Suppressor macrophage treated with lipopolysaccharide for 1 hour (primary cell): ENCODE measurements around the gene FBXO7.
A peak's percentile ranks its signal among the peaks of the same experiment; 100 is the strongest.
"Not testable (repeated sequence)": the region's sequence is repeated elsewhere in the genome, so short reads cannot be mapped to it uniquely, and the experiment has no call there.

Experiments
- DNase-seq, 3 donors: peaks; one replicate each; pipeline ENCODE4 v3.0.0-alpha.2; 2020 to 2022

FBXO7 gene

DNA sequence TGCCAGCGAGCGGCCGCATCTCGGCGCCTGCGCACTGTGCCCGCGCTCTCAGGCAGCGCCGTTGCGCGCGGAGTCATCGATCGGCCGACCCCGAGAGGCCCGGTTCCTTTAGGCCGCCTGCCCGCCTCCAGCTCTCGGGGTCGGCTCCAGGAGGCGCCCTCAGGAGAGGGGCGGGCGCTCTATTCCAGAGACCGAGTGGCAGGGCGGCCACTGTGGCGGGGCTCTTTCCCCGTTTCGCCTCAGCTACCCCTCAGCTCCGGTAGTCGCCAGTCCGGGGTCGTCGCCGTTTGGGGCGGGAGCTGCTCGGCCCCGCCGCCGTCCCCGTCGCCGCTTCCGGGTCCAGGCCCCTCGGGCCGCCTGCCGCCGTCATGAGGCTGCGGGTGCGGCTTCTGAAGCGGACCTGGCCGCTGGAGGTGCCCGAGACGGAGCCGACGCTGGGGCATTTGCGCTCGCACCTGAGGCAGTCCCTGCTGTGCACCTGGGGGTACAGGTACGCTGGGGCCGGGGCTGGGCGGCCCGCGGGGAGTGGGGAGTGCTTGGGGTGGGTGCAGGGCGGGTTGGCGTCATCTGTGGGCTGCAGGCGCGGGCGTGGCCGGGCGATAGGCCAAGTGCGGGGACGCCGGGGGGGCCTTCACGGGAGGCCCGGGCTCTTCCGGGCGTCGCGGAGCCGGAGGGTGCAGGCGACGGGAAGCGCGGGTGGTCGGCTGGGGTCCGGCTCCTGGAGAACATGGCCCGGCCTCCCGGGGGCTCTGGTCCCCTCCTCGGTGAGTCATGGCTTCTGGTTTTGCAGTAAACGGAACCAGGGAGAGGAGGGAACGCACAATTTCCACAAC, at the start of gene FBXO7:
FBXO7 (plus strand) TSS at position 177 of the 833 bp plus-strand sequence; CDS start at position 369, 192 bp downstream.
- DNase-seq = peak; percentile 94 to 97 (median 97)

DNA sequence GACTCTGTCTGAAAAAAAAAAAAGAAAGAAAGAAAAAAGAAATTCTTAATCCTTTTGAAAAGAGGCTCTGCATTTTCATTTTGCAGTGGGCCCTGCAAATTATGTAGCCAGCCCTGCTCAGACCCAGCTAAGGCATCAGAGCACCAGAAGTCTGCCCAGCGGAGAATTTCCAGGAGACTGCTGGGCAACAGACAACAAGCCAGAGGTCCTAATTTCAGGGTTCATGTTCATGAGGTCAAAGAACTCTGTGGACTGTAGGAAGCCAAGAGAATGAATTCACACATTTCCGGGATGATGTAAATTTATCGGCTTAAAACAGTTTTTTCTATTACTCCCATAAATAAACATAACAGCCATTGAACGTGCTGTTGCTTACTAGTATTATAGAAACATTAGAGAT, 47.7 kb upstream of the FBXO7 start:
- DNase-seq = no peak

DNA sequence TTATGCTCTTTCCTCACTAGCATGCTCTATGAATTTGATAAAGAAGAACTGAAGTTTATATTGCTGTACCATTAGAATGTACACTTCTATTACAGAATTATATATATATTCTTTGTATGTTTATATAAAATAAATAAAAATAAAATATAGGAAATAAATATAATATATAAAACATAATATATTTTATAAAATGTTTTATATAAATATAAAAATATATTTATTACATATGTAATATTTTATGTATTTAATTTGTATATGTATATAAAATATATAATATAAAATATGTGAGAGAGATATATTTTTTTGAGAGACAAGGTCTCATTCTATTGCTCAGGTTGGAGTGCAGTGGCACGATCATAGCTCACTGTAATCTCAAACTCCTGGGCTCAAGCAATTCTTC, 44.3 kb upstream of the FBXO7 start:
- no peak for DNase-seq

DNA sequence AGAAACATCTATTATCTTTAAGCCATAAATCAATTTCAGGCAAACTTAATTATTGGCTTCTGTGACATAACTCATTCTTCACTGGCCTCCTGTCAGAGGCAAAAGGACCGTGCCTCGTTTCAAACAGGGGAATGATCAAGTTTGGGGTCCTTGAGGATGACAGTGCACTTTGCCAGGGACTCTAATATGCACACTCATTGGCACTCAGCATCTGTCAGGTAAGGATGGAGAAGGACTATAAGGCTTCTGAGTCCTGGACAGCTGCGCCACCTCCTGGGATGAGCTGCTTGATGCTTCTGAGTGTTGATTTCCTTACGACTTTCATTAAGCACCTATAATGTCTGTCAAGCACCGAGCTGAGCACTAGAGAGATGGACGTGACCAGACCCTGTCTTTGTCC, 30.5 kb upstream of the FBXO7 start:
- no peak for DNase-seq

DNA sequence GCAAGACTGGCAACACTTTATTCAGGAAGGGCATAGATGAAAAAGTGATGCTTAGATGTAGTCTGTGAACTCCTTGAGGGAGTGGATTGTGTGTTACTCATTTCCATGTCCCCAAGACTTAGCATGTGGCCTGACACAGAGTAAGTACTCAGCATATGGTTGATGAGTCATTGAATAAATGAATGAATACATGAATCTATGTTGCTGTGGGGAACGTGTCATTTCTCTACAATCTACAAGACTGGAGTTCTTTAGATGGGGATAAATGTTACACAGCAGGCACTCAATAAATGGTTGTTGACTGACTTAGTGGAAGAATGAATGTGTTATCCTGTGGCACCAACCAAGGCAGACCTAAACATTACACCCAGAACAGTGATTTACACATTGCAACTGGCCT, 28.3 kb upstream of the FBXO7 start:
- DNase-seq = peak; percentile 14 to 39 (median 32)

DNA sequence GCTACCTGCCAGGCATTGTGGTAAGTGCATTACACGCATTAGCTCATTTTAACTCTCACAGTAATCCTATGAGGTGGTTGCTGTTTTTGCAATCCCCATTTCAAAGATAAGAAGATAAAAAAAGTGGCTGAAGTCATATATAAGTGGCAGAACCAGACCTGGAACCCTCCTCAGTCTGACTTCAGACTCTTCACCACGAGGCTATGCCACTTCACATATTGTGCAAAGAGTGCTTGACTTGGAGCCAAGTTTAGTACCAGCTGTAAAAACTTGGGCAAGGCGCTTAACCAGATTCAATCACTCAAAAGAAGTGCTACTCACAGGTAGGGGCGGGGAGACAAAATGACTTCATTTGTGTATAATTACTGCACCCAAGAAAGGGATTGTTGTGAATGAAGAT, 25.6 kb upstream of the FBXO7 start:
- no peak for DNase-seq

DNA sequence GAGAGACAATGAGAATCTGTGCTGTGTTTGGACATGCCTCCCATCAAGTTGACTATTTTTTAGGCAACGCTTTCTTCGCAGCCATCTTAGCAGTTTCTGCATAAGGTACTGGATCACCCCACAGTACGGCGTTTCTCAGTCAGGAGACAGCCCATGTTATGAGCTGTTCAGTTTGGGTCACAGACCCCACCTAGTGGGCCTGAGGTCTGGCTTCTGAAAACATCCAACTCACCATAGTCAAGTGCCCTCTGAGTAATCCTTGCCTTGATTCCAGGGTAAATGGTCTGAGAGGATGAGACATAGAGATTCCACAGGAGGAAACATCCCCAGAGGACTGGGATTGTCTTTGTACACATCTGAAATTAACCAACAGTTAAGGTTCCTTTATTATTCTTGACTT, 17.6 kb upstream of the FBXO7 start:
- no peak for DNase-seq

DNA sequence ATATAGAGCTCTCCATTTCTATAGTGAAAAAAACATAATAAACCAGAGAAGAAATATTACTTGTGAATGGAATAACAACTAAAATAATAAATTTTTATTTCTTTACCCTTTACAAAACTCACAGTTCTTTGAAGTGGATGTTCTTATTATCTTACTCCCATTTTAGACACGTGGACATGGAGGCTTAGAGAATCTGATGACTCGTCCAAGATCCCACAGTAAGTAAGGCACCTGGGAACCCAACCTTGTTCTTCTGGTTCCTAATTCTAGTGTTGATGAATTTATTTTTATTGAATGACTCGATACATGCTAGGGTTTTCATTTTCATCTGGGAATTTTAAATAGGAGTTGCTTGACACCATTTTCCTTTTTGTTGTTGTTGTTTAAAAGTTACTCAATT, 12.2 kb upstream of the FBXO7 start:
- no peak for DNase-seq

DNA sequence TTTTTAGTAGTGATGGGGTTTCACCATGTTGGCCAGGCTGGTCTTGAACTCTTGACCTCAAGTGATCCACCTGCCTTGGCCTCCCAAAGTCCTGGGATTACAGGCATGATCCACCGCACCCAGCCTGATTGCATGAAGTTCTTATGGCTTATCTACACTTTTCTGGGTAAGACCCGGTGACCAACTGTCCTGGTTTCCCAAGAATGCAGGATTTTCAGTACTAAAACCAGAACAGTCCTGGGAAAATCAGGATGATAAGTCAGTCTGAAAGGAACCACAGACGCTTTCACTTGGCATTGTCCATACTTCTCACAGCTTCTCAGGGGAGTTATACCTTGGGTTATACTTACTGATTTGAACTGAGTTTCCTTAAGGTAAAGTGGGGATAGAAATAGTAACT, 8.9 kb upstream of the FBXO7 start:
- DNase-seq = no peak

DNA sequence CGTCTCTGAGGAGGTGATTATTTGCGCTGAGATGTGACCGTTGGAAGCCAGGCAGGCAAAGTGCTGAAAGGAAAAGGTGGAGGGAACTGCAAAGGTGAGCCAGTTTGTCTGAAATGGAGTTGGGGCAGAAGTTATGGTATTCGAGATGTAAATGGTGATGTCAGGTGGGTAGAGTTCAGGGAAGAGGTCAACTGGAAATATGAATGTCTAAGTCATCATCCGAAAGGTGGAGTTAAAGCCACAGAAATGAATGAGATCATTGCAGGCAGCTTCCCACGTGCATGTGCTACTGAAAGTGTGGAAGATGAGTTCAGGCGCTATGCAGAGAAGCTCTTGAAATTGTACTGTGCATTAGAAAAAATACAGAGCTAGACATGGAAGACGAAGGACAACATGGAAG, 8.1 kb upstream of the FBXO7 start:
- DNase-seq = no peak

DNA sequence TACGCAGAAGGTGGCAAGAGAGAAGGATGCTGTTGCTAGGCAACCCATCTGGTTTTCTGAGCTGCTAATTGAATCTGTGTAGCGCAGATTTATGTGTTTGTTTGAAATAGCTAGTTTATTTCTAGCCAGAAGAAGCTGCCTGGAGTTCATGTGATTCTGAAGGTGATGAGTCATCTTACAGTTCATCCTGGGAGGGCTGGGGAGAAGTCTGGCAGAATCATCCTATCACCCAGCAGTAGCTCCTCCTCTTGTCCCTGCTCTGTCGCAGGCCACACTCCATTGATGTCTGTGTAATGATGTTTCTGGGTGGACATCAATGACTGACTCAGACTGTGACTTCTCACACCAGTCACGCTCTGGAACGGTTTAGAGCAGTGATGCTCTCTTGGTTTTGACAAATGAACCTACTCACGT, 4.8 kb upstream of the FBXO7 start:
- DNase-seq = peak; percentile 66 to 79 (median 67)

DNA sequence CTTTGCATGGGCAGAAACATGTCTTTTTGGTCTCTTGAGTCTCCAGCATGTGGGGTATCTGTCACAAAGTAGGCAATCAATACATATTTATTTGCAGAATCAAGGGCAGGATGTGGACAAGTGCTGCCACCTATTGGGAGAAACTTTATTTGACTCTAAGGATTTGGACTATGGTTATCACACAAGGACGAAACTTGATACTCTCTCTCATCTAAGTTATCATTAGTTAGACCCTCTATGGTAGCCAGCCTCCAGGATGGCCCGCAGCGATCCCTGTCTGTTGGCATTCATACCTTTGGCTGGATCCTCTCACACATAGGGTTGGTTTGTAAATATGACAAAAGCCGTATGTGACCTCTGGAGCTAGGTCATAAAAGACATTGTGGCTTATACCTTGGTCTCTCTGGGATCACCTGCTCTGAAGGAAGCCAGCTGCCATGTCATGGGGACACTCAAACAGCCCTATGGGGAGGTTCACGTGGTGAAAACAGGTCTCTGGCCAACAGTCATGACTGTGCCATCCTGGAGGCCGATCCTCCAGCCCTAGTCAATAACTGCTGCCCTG, 1.1 kb upstream of the FBXO7 start:
- DNase-seq = peak; percentile 49 to 82 (median 74)

DNA sequence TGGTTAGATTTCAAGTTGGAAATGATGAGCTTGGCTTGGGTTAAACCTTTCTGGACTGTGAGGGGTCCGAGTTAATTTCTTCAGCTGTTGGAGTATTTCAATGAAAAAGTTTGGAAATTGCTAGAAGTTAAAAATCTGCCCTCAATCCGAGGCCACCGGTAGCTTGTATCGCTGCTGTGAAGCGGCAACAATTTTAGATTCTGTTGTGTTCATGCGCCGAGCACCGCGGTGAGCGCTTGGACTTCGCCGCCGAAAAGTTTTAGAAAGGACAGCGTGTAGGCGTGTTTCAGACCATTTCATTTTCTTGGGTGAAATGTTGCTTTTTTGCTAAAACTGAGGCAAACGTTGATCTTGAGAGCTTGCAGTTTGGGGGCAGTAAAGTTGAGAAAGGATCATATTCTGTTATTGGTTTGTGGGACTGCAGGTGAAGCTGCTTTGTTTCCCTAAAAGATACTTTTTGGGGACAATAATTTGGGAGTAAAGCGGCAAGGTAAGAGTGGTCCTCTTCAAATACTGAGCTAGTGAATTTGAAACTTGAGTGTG, 928 bp downstream of the FBXO7 start:
- peak in 2 of 3 donors; percentile 50 to 52 for DNase-seq

DNA sequence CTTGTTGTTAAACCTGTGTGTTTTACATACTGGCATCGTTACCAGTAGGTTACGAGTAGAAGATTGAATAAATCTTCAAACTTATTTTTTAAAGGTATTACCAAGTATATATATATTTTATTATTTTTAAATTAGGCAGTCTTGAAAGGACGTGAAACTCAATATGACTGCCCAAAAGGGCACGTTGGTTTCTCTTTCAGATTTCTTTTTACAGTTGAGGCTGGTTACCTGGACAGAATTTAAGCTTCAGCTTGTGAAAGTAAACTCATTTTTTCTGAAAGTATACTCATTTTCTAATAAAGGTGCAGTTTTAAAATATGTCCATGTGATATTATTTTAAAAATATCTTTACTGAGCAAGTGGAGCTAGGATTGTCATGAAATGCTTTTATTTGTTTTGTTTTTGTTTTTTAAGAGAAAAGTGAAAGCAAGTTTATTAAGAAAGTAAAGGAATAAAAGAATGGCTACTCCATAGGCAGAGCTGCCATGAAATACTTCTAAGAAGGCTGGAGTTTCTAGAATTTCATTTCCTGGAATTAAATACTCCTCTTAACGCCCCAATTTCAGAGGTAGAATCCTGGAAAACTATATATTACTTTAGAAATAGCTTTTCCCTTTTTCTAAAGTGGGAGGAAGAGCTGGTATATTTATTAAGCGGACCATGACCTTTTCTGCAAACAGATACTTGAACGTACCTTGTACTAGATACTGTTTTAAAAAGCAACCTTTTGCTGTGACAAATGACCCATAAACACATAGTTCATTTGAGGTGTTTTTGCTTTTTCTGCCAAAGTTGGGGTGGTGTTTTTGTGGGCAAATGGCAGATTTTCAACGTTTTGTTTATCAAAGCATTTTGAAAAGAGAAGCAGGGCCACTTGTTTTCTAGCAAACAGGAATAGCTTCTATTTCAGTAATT, 1.9 kb downstream of the FBXO7 start:
- DNase-seq = peak in 2 of 3 donors; percentile 15 to 32

DNA sequence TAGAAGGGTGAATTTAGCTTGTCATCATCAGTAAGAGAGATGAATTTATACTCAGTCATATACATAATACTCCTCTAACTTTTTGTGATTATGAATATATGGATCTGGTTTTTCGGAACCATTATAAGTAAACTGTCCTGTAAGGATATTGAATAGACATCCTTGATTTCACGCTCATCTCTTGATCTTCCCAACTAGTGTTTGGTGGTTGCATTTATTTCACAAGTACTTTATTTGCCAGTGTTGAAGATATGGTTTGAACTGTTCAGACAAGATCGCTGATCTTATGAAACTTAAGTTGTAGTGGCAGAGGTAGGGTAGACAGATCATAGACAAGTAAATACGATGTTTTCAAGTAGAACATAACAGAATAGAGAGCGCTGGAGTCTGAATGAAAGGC, 3.0 kb downstream of the FBXO7 start:
- no peak for DNase-seq

DNA sequence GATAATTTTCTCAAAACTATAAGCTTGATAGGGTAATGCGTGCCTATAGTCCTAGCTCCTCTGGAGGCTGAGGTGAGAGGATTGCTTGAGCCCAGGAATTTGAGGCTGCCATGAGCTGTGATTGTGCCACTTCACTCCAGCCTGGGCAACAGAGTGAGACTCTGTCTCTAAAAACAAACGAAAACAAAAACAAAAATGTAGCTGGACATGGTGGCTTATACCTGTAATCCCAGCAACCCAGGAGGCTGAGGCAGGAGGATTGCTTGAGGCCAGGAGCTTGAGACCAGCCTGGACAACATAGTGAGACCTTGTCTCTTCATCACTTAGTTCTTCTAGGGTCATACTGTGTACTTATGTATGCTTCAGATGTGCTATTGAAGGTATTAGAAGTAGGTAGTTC, 3.9 kb downstream of the FBXO7 start:
- DNase-seq = not testable (repeated sequence)

DNA sequence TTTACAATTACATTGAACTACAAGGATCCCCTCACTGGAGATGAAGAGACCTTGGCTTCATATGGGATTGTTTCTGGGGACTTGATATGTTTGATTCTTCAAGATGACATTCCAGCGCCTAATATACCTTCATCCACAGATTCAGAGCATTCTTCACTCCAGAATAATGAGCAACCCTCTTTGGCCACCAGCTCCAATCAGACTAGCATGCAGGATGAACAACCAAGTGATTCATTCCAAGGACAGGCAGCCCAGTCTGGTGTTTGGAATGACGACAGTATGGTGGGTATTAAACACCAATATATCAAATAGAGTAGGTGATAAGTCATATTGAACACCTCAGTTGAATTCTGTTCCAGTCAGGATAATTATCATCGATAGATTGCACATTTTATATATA, 4.4 kb downstream of the FBXO7 start:
- no peak for DNase-seq

DNA sequence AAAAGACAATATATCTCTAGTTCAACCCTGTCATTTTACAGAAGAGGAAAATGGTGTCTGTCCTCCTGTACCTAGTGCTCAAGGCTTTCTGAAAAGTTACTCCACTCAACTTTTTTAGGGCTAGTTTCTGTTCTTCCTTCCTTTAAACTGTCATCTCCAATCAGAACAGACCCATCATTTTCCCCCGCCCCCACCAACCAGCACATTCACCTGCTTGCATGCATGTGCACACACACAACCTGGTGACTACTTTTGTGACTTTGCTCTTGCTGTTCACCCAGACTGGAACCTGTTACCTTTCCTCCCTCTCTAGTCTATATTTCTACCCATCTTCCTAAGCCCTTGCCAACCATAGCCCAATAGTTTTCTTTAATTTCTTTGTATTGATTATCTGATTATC, 5.6 kb downstream of the FBXO7 start:
- no peak for DNase-seq

DNA sequence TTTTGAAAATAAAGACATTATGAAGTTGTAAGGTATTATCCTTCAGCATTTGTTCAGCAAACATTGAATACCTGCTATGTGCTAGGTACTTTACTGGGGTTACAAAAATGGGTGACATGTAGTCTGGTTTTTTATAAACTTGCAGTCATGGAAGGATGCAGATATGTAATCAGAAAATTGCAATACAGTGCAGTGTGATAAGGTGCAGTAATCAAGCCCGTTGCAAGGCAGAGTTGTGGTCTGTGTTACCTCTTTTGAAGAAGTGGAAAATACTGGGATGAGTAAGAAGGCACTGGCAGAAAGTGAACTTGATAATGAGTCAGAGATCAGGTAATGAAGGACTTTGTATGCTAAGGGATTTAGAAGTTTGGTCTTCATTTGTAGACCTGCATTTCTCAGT, 8.1 kb downstream of the FBXO7 start:
- DNase-seq = no peak

DNA sequence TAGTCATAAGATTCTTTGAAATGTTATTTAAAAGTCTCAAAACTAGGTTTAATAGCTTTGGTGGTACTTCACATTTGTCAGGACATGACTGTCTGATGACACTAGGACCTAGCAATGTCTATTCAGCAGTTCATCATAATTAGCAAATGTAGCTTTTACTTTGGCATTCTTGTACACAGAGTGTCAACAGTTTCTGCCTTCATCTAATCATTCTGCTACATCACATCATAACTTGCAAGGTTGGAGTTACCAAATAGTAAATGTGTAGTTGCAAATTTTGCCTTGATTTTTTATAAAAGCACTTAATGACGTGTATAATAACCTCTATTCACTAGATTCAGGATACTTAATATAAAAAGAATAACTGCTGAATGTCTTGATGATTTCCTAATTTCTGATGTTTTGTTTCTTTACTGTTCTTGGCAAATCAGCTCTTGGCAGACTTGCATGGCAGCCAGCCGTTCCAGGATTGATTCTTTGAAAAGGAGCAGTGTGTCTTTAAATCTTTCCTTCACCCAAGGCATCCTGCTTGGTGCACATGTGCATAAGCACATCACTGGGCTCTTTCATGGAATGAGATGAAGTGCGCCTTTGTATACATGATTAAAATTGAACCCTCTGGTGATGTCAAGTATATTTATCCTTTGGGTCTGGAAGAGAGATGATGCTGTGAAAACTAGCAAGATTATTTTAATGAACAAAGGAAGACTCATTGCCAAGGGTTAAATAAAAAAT, 12.2 kb downstream of the FBXO7 start:
- DNase-seq = no peak

DNA sequence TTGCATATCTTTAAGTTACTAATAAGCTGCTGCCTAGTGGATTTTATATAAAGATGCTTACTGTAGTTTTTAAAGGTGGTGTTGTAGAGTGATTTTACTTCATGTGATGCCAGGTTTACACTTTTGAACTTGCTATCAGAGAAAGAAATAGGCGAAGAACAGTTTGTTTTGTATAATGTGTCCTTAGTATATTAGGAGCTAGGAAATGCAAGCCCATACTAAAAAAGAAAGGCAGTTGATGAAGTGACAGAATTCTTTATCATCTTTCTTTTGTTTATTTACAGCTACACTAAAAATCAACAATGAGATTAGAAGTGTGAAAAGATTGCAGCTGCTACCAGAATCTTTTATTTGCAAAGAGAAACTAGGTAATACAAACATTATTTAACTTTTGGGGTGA, 12.8 kb downstream of the FBXO7 start:
- no peak for DNase-seq

DNA sequence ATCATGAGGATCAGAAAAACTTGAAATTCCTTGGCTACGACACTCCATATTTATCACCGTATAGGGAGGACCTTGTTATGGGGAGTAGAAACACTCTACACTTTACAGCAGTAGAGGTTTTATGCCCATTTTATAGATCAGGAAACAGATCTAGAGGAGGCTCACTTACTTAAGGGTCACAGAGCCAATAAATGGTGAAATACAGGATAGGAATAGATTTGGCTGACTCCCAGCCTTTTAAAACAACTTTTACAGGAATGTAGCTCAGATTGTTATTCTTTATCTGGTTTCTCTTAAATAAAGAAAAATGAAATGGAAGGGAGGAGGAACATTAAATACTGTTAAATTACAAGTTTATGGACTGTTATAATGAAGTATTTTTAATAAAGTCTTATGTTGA, 14.8 kb downstream of the FBXO7 start:
- DNase-seq = no peak

DNA sequence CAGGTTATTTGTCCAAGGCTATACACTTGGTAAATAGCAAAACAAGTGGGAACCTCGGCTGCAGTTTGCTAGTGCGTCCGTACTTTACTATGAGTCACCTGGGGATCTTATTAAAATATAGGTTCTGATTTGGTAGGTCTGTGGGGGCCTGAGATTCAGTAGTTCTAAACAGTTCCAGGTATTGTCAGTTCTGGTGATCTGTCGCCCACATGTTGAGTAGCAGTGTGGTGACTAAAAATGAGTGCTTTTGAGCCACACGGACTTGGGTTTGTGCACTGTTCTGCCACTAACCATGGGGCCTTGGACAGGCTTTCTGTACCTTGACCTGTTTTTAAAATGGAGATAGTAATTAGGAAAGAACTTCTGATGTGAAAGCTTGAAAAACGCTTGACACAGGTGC, 15.7 kb downstream of the FBXO7 start:
- peak in 1 of 3 donors; percentile 15 for DNase-seq
